Cortex of kidney (tissue), 1 donor: Measurements from ENCODE around the gene CLCA1.

Experiments used
- DNase-seq: peaks from one replicate; lab custom pipeline; 2025; lab: John Stamatoyannopoulos, UW

Gene CLCA1, protein sequence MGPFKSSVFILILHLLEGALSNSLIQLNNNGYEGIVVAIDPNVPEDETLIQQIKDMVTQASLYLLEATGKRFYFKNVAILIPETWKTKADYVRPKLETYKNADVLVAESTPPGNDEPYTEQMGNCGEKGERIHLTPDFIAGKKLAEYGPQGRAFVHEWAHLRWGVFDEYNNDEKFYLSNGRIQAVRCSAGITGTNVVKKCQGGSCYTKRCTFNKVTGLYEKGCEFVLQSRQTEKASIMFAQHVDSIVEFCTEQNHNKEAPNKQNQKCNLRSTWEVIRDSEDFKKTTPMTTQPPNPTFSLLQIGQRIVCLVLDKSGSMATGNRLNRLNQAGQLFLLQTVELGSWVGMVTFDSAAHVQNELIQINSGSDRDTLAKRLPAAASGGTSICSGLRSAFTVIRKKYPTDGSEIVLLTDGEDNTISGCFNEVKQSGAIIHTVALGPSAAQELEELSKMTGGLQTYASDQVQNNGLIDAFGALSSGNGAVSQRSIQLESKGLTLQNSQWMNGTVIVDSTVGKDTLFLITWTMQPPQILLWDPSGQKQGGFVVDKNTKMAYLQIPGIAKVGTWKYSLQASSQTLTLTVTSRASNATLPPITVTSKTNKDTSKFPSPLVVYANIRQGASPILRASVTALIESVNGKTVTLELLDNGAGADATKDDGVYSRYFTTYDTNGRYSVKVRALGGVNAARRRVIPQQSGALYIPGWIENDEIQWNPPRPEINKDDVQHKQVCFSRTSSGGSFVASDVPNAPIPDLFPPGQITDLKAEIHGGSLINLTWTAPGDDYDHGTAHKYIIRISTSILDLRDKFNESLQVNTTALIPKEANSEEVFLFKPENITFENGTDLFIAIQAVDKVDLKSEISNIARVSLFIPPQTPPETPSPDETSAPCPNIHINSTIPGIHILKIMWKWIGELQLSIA

DNA sequence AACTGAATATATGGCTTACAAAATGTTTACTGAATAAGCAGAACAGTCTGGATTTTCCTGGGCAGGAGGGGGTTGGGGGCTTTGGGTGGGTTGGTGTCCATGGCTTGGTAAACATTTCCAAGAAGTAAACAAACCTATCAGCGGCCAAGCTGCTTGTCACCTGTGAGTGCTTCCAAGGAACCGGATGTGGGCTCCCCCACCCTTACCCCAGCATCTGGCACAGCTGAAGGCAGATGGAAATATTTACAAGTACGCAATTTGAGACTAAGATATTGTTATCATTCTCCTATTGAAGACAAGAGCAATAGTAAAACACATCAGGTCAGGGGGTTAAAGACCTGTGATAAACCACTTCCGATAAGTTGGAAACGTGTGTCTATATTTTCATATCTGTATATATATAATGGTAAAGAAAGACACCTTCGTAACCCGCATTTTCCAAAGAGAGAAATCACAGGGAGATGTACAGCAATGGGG, at the start of gene CLCA1:
Gene CLCA1, plus strand, starts transcription at position 427 of the 477 bp plus-strand sequence. Its CDS starts 45 bp downstream, at position 472.
- DNase-seq, result no peak

DNA sequence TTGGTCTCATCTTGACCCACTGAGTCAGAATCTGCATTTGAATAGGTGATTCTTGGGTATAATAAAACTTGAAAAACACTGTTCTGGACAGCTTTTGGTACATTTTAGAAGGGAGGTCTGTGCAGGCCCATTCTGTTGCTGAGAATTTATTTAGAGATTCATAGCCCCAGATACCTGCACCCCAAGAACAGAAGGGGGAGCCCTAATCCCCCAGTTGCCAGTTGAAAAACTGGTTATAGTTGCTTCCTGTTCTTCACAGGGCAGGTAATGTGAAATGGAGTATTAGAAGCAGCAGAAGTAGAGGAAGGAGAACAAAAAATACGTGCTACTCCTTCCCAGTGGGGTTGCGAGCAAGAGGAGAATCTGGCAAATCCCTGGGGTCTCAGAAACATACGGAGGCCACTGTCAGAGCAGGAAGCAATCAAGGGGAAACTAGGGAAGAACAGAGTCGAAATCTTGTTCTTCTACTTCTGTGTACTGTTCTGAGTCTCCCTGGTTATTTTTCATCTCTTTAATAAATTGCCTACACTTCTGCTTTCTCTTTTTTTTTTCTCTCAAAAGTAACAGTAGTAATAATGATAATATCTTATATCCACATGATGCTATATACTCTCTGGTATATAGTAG, 49.3 kb upstream of the CLCA1 start:
- DNase-seq, result no peak

- no peak for DNase-seq
These were observed 47.0 kb upstream of the CLCA1 start for GRCh38 chr1:86421601-86422280.

GRCh38 chr1:86423473-86423872, 45.3 kb upstream of the CLCA1 start:
- DNase-seq, result no peak

DNA sequence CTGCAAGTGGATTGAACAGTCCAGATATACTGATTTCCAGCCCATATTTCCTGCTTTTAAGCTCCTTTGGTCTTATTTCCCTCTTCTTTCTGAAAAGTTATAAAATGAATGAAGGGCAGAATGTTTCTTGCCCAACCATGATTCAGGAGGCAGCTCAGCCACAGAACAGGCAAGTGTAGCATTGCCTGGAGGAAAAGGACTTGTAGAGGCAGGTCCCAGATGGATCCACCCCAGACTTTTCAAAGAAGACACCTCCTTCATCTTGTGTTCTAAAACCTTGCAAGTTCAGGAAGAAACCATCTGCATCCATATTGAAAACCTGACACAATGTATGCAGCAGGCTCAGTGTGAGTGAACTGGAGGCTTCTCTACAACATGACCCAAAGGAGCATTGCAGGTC, 44.9 kb upstream of the CLCA1 start, which contains the start of gene CLCA2:
Gene CLCA2, plus strand, starts transcription at position 299 of the 400 bp plus-strand sequence. Its CDS starts 77 bp downstream, at position 376.
- no peak for DNase-seq

DNA sequence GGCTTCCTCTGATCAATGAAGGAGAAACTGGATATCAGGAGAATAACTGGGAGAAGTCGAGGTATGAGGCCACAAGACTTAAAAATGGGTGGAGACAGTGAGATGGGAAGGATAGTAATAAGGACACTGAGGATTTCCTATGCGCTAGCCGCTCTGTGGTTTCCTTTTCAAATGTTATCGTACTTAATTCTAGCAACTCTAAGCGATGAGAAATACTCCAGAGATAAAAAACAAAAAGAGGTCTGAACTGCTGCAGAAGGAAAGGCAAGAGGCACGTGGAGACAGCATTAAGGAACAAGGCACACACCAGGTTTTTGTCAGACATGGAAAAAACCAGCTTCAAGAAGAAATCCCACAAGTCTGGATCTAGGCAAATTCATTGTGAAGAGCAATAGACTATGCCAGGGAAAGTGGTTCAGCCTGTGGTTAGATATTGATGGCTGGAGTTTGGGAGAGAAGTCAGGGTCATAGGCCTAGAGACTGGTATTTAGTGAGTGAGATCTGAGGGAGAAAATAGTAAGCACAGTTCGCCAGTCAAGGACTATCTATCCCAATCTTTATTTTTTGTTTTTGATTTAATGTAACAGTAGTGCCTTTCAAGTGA, 39.5 kb upstream of the CLCA1 start:
- no peak for DNase-seq

DNA sequence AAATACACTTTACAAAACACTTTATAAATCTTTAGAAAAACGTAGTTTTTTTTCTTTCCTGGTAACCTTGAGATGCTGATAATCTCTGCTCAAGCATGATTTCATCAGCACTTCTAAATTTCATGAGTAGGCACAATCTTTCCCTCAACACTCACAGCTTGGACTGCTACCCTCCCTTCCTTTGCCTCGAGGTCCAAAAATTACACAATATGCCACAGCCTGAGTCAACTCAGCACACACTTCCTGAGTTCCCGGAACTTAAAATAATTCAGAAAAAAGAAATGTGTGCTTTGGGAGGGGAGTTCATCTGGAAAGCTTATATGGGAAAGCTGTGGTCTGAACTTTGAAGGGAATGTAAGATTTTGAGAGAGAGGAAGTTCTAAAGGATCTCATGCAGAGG, 38.9 kb upstream of the CLCA1 start:
- DNase-seq, result no peak

DNA sequence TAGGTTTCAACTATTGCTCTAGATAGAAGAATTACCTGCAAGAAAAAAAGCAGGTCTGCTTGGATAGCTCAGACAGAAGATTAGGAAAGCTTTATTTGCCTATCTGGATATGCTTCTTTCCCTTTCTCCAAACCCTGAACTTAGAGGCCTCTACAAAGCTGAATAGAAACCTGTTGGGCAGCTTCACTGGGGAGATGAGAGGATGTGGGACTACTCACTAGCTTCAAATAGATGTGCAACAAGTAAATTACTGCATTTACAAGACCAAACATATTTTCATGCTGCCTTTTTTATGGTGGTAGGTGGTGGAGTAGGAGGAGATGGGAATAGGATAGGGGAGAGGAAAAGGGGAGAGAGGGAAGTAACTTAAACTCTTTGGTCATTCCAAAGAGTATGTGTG, 38.4 kb upstream of the CLCA1 start:
- DNase-seq, result no peak

GRCh38 chr1:86434059-86434458, 34.7 kb upstream of the CLCA1 start:
- no peak for DNase-seq

DNA sequence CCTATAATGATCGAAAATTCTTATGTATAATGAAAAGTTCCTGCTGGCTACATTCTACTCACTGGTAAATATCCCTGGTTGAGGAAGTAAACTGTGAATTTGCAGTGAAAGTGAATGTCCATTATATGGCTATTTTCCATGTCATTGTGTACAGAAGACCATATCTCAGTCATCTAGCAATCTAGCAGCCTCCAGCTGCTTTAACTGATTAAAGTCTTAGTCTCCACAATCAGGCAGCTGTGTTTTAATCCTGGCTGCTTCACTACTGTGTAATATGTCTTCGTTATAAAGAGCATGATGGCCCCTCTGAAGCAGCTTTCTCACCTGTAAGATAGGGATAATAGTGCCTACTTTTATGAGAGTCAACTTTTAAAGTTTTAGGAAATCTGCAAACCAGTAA, 33.4 kb upstream of the CLCA1 start:
- no peak for DNase-seq

DNA sequence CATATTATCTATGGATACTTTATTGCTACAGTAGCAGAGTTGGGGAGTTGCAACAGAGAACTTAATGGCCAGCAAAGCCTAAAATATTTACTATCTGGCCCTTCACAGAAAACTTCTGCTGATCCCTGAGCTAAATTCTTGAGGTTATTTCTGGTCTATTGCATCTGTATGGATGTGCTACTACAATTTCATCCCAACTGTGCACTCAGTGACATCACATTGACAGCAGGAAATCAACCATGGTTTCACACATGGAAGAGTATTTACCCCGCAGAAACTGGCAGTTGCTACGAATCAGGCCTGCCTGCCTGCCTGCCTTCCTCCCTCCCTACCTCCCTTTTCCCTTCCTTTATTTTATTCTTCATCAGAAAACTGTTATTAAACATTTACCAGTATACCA, 32.7 kb upstream of the CLCA1 start:
- no peak for DNase-seq

GRCh38 chr1:86441581-86441980, 27.1 kb upstream of the CLCA1 start:
- no peak for DNase-seq

GRCh38 chr1:86441997-86442396, 26.7 kb upstream of the CLCA1 start:
- DNase-seq, result no peak

DNA sequence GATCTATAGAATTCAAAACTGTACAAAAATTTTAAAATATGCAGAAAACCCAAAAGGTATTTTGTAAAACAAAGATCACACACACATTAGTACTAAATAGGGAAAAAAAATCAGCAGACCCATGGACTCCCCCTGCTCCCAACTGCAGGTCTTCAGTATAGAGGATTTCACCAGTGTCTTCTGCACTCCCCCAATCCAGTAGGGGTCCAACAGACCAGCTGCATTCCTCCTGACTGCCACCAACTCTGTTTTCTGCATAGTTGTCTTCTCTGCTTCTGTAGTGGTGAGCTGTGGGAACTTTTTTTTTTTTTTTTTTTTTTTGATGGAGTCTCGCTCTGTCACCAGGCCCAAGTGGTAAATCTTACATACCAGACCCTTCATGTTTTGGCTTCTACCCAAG, 22.8 kb upstream of the CLCA1 start:
- DNase-seq, result no peak

- DNase-seq, result no peak
These were observed 21.4 kb upstream of the CLCA1 start for GRCh38 chr1:86447198-86447790.

DNA sequence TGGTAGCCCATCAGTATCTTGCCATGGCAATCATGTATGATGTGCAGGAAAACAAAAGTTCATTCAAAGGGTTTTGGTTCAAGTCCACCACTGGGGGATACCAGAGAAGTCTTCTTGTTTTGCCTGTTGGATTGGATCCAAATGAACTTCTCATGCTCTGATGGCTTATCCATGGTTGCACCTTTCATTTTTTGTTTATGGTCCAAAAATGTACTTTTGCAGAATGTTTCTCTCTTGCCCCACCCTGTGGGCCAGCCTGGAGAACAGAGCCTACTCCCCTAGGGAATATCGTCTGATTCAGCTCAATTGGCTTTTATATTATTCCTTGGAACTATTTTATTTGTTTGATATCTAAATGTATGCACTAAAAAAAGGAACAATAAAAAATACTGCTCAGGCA, 20.1 kb upstream of the CLCA1 start:
- no peak for DNase-seq

- DNase-seq, result no peak
These were observed 19.6 kb upstream of the CLCA1 start for GRCh38 chr1:86449103-86449502.

GRCh38 chr1:86450847-86451246, 17.9 kb upstream of the CLCA1 start:
- no peak for DNase-seq

DNA sequence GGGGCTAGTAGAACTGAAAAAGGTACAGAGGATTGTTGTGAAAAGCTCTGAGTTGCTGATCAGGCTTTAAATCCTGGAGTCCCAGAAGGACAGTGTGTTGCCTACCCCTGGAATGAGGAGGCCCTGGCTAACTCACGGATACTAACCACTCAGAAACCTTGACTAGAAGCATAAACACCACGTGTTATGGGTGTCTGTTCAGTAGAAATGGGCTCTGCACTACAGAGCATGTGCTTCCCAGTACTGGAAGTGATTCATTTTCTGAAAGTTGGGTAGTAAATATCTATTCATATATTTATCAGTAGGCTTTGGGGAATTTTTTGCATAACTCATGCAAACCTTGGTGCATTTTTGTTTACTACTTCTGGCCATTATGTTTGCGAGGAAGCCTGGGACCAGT, 15.1 kb upstream of the CLCA1 start:
- no peak for DNase-seq

DNA sequence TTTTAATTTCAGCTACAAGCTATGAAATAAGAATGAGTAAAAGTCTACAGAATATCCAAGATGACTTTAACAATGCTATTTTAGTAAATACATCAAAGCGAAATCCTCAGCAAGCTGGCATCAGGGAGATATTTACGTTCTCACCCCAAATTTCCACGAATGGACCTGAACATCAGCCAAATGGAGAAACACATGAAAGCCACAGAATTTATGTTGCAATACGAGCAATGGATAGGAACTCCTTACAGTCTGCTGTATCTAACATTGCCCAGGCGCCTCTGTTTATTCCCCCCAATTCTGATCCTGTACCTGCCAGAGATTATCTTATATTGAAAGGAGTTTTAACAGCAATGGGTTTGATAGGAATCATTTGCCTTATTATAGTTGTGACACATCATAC, 13.7 kb upstream of the CLCA1 start:
- no peak for DNase-seq

DNA sequence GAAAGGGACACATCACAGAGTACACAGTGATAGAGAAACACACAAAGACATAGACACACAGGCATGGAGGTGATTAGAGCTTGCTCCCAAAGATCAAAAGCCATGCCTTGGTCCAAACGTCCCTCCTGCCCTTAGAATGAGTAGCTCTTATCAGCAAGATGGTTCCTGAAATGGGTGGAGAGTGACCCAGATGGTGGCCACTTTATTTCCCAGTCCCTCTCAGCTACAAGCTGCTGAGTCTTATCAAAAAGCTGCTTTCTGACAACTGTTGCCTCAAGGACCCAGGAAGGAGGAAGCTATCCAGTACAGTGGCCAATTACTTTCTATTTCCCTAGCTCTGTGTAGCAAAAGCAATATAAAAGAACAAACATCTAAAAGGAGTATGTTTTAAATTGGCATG, 7.7 kb upstream of the CLCA1 start:
- no peak for DNase-seq
